ENCODE measurements around the gene SLC51B. TPM values are rescaled to one million over a fixed set of nuclear protein-coding genes. Genes with fewer than 3 reads are reported as not detected.

The SLC51B gene
- total RNA-seq, 1 experiment from 2014 or later: not detected

DNA sequence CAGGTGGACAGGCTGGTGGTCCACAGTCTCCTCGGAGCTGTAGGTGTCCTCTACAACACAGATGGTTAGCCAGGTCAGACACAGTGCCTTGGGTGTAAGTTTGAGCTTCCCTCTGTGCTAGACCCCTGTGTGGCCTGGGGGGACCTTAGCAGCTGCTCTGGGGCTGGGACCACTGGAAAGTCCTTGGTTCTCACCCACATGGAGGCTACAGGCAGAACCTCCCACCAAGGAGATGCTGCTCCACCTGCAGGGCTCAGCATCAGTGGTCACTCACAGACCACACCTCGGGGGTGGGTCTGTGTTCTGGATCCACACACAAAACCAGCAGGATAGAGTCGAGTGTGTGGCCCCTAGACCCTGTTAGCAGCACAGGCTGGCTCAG, 14.2 kb downstream of the SLC51B start (continued):
- no peak for TF ChIP-seq SP1 (IDR thresholded peaks at IDR 0.05; ENCODE audit: low read depth)
- TF ChIP-seq SRF (IDR thresholded peaks at IDR 0.05; ENCODE audit: low read depth): no peak
- no peak for TF ChIP-seq JUND (IDR thresholded peaks at IDR 0.05)
- TF ChIP-seq SIN3A (IDR thresholded peaks at IDR 0.05; ENCODE audit: low read depth): no peak
- TF ChIP-seq ZFX (IDR thresholded peaks at IDR 0.05): no peak

DNA sequence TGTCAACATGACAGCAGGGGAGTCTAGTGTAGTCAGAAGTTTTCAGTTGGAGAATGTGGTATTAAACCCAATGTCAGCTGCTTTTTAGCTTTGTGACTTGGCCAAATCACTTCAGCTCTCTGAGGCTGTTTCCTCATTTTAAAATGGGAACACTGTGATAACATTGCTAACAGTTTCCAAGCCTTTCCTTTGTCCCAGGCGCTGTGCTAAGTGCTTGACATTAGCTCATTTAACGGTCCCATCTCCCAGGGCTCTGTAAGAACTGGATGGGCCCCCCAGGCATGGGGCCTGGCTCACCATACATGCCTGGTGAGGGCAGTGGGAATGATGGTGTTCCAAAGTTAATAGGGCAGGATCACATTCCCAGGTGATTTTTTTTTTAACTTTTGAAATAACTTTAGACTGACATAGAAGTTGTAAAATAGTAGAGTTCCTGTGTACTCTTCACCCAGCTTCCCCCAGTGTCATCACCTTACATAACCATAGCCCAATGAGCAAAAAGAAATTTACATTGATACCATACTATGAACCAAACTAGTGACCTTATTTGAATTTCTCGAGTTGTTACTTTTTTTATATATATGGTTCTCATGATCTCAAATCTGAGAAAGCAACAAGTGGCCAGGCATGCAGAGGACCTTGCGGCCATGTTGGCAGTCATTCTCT, 14.9 kb downstream of the SLC51B start:
- Histone ChIP-seq H3K9ac (ENCODE audit: low read length) (no peak overlapping the region), H3K36me3 (ENCODE audit: control insufficient read depth in 1 of 2, insufficient read depth in 2 of 2, low read length in 2 of 2) (no peaks in the 10 kb centered on the region), H3K79me2 (ENCODE audit: insufficient read depth, low read length) (no peaks in the 10 kb centered on the region), H3K4me2 (ENCODE audit: low read length) (no peak overlapping the region), H4K20me1 (ENCODE audit: insufficient read depth) (no peaks in the 10 kb centered on the region), H3K9me2 (ENCODE audit: insufficient read depth) (no peaks in the 10 kb centered on the region), H3K9me3 (ENCODE audit: control insufficient read depth in 1 of 2, insufficient read depth in 1 of 2, low read depth in 1 of 2, low read length in 2 of 2) (no peaks in the 10 kb centered on the region), H3K27ac (ENCODE audit: low read depth, low read length) (no peak overlapping the region), H3K4me3 (replicated peaks in 1 of 2; ENCODE audit: low read depth in 1 of 2, low read length in 2 of 2) (no peak overlapping the region), H3K4me1 (ENCODE audit: control insufficient read depth in 1 of 2, insufficient read depth in 2 of 2, low read length in 2 of 2) (peaks cover 23 to 32% of the 10 kb centered on the region in 2 experiments), H2AFZ (ENCODE audit: low read depth, low read length, poor library complexity, severe bottlenecking) (no peak overlapping the region), H3K27me3 (ENCODE audit: insufficient read depth, low read length) (no peaks in the 10 kb centered on the region)
- intact Hi-C loops (cut with micrococcal nuclease): no loop called here
- no TSS peak for BruUV-seq (replicated peaks)
- ChIA-PET CTCF (interaction anchor here (1.5 kb wide), 1 partner anchor 26 kb away, joined by 3 read pairs; no protein-coding TSS in a partner anchor), RAD21 (ENCODE audit: low non-redundant PET in 1 of 2, low total read pairs in 2 of 2, uncharacterized antibody in 2 of 2, unreplicated experiment in 2 of 2) (no interaction called here), POLR2A (no interaction called here)
- no peak for DNase-seq (ENCODE audit: low read depth, low spot score)
- ATAC-seq: no peak
- TF ChIP-seq SRF (IDR thresholded peaks at IDR 0.05; ENCODE audit: low read depth) (no peak), YY1 (IDR thresholded peaks at IDR 0.05; ENCODE audit: extremely low read depth, insufficient replicate concordance, low read depth, low read length) (no peak), ELF1 (IDR thresholded peaks at IDR 0.05; ENCODE audit: borderline replicate concordance, low read depth) (no peak), ZNF274 (IDR thresholded peaks at IDR 0.05; ENCODE audit: low read depth, low read length) (no peak), EZH2 (IDR thresholded peaks at IDR 0.05) (no peak), SIN3A (IDR thresholded peaks at IDR 0.05; ENCODE audit: low read depth) (no peak), POLR2A (IDR thresholded peaks at IDR 0.05; ENCODE audit: borderline replicate concordance, extremely low read depth, insufficient read depth, insufficient read length) (no peak)
- TF ChIP-seq, protein P1, sequence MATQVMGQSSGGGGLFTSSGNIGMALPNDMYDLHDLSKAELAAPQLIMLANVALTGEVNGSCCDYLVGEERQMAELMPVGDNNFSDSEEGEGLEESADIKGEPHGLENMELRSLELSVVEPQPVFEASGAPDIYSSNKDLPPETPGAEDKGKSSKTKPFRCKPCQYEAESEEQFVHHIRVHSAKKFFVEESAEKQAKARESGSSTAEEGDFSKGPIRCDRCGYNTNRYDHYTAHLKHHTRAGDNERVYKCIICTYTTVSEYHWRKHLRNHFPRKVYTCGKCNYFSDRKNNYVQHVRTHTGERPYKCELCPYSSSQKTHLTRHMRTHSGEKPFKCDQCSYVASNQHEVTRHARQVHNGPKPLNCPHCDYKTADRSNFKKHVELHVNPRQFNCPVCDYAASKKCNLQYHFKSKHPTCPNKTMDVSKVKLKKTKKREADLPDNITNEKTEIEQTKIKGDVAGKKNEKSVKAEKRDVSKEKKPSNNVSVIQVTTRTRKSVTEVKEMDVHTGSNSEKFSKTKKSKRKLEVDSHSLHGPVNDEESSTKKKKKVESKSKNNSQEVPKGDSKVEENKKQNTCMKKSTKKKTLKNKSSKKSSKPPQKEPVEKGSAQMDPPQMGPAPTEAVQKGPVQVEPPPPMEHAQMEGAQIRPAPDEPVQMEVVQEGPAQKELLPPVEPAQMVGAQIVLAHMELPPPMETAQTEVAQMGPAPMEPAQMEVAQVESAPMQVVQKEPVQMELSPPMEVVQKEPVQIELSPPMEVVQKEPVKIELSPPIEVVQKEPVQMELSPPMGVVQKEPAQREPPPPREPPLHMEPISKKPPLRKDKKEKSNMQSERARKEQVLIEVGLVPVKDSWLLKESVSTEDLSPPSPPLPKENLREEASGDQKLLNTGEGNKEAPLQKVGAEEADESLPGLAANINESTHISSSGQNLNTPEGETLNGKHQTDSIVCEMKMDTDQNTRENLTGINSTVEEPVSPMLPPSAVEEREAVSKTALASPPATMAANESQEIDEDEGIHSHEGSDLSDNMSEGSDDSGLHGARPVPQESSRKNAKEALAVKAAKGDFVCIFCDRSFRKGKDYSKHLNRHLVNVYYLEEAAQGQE (IDR thresholded peaks at IDR 0.05; ENCODE audit: low read depth): no peak
- TF ChIP-seq, protein P2, sequence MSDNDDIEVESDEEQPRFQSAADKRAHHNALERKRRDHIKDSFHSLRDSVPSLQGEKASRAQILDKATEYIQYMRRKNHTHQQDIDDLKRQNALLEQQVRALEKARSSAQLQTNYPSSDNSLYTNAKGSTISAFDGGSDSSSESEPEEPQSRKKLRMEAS (IDR thresholded peaks at IDR 0.05): no peak
- TF ChIP-seq, protein P3, sequence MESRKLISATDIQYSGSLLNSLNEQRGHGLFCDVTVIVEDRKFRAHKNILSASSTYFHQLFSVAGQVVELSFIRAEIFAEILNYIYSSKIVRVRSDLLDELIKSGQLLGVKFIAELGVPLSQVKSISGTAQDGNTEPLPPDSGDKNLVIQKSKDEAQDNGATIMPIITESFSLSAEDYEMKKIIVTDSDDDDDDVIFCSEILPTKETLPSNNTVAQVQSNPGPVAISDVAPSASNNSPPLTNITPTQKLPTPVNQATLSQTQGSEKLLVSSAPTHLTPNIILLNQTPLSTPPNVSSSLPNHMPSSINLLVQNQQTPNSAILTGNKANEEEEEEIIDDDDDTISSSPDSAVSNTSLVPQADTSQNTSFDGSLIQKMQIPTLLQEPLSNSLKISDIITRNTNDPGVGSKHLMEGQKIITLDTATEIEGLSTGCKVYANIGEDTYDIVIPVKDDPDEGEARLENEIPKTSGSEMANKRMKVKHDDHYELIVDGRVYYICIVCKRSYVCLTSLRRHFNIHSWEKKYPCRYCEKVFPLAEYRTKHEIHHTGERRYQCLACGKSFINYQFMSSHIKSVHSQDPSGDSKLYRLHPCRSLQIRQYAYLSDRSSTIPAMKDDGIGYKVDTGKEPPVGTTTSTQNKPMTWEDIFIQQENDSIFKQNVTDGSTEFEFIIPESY (IDR thresholded peaks at IDR 0.05; ENCODE audit: extremely low read depth, insufficient replicate concordance, low read length): no peak
- TF ChIP-seq, protein P4, sequence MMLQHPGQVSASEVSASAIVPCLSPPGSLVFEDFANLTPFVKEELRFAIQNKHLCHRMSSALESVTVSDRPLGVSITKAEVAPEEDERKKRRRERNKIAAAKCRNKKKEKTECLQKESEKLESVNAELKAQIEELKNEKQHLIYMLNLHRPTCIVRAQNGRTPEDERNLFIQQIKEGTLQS (IDR thresholded peaks at IDR 0.05): no peak

All from HCT116 (cell line).